Astrocyte of the cerebellum (primary cell): Measurements from ENCODE around the gene TAF6L.
"Not testable (repeated sequence)": the region's sequence is repeated elsewhere in the genome, so short reads cannot be mapped to it uniquely, and the experiment has no call there.

Source experiments
- DNase-seq: peaks from one replicate; pipeline ENCODE4 v3.0.0-alpha.2; 2011; ENCODE audit warnings: low read depth
- H3K4me3 ChIP-seq: 2 replicates; pipeline ENCODE4 v1.5.1; 2011; ENCODE audit warnings: mild to moderate bottlenecking, low read depth, low read length, moderate library complexity
- CTCF ChIP-seq: IDR thresholded peaks from 2 replicates; pipeline ENCODE4 v1.5.1; 2012; ENCODE audit warnings: low read length, low read depth, moderate library complexity, mild to moderate bottlenecking; ENCODE audit errors: missing control alignments
- in situ Hi-C: cut with HindIII; loops from 2 replicates; pipeline ENCODE4 v1.10.0; 2017; ENCODE audit warnings: low sequenced_read_pairs

Gene TAF6L

DNA sequence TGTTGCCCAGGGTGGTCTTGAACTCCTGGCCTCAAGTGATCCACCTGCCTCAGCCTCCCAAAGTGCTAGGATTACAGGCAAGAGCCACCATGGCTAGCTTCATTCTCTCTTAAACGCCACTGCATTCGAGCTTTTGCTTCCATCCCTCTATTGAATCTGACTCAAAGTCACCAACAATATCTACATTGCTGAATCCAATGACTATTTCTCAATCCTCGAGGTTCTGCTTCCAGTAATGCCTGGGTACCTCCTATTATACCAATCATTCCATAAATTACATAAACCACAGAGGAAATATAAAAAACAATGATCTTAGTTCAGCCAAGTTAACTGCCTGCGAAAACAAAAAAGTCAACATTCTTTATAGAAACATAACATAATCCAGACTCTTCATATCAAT is 45.9 kb downstream of the TAF6L start:
- no peak for TF ChIP-seq CTCF
- DNase-seq: no peak
- H3K4me3 ChIP-seq: no peak overlapping the region
- in situ Hi-C loops: no loop called here

- in situ Hi-C loops: no loop called here
- no peak for DNase-seq
- no peak for TF ChIP-seq CTCF
- H3K4me3 ChIP-seq: no peak overlapping the region
These were observed 52.5 kb downstream of the TAF6L start for GRCh38 chr11:62823677-62824076.

DNA sequence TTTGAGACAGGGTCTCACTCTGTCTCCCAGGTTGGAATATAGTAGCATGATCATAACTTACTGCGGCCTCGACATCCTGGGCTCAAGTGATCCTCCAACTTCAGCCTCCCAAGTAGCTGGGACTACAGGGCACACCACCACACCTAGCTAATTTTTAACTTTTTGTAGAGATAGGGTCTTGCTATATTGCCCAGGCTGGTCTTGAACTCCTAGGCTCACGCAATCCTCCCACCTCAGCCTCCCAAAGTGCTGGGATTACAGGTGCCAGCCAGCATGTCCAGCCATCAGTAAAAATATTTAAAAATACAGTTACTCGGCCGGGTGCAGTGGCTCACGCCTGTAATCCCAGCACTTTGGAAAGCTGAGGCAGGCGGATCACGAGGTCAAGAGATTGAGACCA is 56.9 kb downstream of the TAF6L start:
- H3K4me3 ChIP-seq, DNase-seq, in situ Hi-C loops: not testable (repeated sequence)

- DNase-seq: no peak
- no peak for TF ChIP-seq CTCF
- H3K4me3 ChIP-seq: peak overlapping the region; percentile 92
- in situ Hi-C loops: no loop called here
These were observed 59.8 kb downstream of the TAF6L start for GRCh38 chr11:62830904-62831519.

DNA sequence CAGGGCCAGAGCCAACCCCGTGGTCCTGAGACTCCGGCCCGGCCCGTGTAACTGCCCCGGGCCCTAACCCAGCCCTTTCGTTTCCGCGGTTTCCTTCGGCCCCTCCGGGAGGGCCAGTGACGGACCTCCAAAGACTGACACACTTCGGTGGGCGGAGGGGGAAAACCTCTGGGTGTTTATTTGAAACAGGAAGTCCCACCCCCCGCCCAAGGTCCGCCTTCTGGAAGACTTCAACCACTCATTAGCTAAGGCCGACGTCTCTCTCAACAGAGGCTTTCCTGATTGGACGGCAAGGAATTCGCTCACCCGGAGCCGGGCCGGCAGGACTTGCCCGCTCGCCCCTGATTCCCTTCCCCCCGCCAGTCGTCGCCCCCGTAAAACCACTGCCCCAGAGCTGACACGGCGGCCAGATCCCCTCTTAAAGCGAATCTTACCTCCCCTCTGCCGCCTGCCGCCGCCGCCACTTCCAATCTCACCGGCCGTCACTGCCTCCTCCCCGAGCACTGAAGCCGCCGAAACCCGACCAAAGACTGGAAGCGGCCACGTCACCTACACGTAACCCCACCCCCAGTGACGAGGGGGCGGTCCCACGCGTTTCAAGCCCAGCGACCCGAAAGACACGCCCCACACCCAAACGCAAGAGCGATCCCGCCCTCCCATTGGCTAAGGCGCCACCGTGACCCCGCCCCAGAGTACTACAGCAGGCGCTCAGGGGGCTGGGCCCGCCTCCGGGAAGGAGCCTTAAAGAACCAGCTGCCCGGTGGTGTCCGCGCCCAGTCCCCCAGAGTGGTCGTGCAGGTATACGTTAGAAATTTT is 60.5 kb downstream of the TAF6L start, which contains the start of gene STX5:
Gene STX5, minus strand, starts transcription at position 532 of the 816 bp plus-strand sequence. CDS start 808 bp downstream, outside the sequence.
- in situ Hi-C loops: no loop called here
- peak; percentile 98 for DNase-seq
- TF ChIP-seq CTCF: no peak
- peak within 1 kb of the TSS; percentile 92 for H3K4me3 ChIP-seq

DNA sequence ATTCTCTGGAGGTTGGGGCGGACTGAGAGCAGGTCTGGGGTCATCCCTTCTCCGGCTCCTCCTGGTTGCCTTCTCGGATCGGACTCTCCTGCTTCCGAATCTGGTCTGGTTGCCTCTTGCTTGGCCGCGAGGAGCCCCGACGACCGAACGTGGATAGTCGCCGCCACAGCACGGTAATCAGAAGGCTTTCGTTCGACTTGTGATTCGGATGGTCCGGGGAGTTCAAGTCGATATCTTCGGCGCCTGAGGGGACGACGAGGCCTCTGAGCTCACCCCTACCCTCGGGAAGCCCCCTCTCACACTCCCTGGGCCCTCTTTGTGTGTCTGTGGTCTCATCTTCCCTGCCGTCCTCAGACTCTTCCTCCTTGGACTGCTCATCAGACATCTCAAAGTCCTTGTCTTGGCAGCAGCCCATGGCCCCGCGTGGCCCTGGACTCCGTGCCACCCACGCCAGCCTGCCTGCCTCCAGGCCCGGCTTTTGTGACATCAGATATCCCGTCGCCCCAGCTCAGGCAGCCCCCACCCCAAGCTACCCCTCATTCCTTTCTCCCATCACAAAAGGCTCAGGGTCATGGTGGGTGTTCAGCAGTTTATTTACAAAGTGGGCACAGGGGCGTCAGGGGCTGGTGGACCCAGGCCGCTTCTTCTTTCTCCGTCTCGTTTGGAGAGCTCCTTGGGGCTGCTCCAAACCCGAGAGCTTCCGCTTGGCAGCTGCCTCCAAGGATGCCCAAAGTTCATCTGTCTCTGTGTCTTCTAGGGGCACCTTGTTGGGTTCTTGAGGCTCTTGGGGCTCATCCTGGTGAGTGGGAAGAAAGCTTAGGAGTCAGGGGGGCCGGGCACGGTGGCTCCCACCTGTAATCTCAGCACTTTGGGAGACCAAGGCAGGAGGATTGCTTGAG is 61.4 kb downstream of the TAF6L start, which contains the start of gene TEX54:
Gene TEX54, minus strand, starts transcription at position 506 of the 899 bp plus-strand sequence.
- no peak for TF ChIP-seq CTCF
- in situ Hi-C loops: no loop called here
- DNase-seq: no peak
- peak within 1 kb of the TSS; percentile 92 for H3K4me3 ChIP-seq
